WTC11 (cell line): ENCODE measurements around the gene PPP2R5E. TPM values are rescaled to one million over a fixed set of nuclear protein-coding genes. Genes with fewer than 3 reads are reported as not detected.

ENCODE experiments used
- ARID4B ChIP-seq: sonication (generic); formaldehyde crosslinking; IDR thresholded peaks from 2 replicates; pipeline ENCODE4 v1.8.0; 2023; ENCODE audit warnings: missing genetic modification reagents, mild to moderate bottlenecking, borderline replicate concordance
- CREB1 ChIP-seq: sonication (generic); formaldehyde crosslinking; IDR thresholded peaks from 2 replicates; pipeline ENCODE4 v1.8.0; 2023; ENCODE audit warnings: mild to moderate bottlenecking, missing genetic modification reagents
- EMX1 ChIP-seq: fragments of 250-450 bp; sonication (Bioruptor Pico); IDR thresholded peaks from 2 replicates; pipeline ENCODE4 v1.8.0; 2021; ENCODE audit warnings: mild to moderate bottlenecking
- ESRRA ChIP-seq: sonication (generic); formaldehyde crosslinking; IDR thresholded peaks from 2 replicates; pipeline ENCODE4 v1.8.1; 2022; ENCODE audit warnings: mild to moderate bottlenecking, missing genetic modification reagents, borderline replicate concordance
- FOXK1 ChIP-seq: sonication (generic); formaldehyde crosslinking; IDR thresholded peaks from 2 replicates; pipeline ENCODE4 v1.8.0; 2022; ENCODE audit warnings: mild to moderate bottlenecking, moderate library complexity, missing genetic modification reagents
- FOXP1 ChIP-seq: sonication (generic); formaldehyde crosslinking; IDR thresholded peaks from 2 replicates; pipeline ENCODE4 v1.8.0; 2022; ENCODE audit warnings: missing genetic modification reagents, mild to moderate bottlenecking, moderate library complexity, borderline replicate concordance
- NR3C1 ChIP-seq: sonication (generic); formaldehyde crosslinking; conservative IDR thresholded peaks from 2 replicates; pipeline ENCODE4 v1.8.1; 2023; ENCODE audit warnings: low read depth, mild to moderate bottlenecking, missing genetic modification reagents
- OVOL2 ChIP-seq: fragments of 250-450 bp; sonication (Bioruptor Pico); IDR thresholded peaks from 2 replicates; pipeline ENCODE4 v1.9.0; 2021; ENCODE audit warnings: mild to moderate bottlenecking, borderline replicate concordance
- SOX15 ChIP-seq: fragments of 250-450 bp; sonication (Bioruptor Pico); IDR thresholded peaks from 2 replicates; pipeline ENCODE4 v1.9.0; 2021; ENCODE audit warnings: mild to moderate bottlenecking
- USF1 ChIP-seq: sonication (generic); formaldehyde crosslinking; IDR thresholded peaks from 2 replicates; pipeline ENCODE4 v1.8.0; 2022; ENCODE audit warnings: mild to moderate bottlenecking, missing genetic modification reagents
- ZNF121 ChIP-seq: sonication (generic); formaldehyde crosslinking; IDR thresholded peaks from 2 replicates; pipeline ENCODE4 v1.8.0; 2023; ENCODE audit warnings: missing genetic modification reagents
- total RNA-seq: library from RNA; stranded (reverse); gene quantifications from 3 replicates; pipeline ENCODE4 v1.2.3, GENCODE V29; 2021

PPP2R5E gene
- total RNA-seq, 1 experiment from 2014 or later, result 59.0 TPM

GRCh38 chr14:63322472-63322871, 220.7 kb downstream of the PPP2R5E start (continued):
- no peak for TF ChIP-seq ARID4B (CRISPR knock-in tag)
- TF ChIP-seq NR3C1, result no peak
- no peak for TF ChIP-seq FOXP1 (CRISPR knock-in tag)
- TF ChIP-seq CREB1, result no peak
- TF ChIP-seq FOXK1 (CRISPR knock-in tag), result no peak
- TF ChIP-seq OVOL2 (CRISPR knock-in tag), result no peak
- no peak for TF ChIP-seq ESRRA (CRISPR knock-in tag)
- no peak for TF ChIP-seq SOX15 (CRISPR knock-in tag)
- no peak for TF ChIP-seq EMX1
- TF ChIP-seq ZNF121, result no peak
- TF ChIP-seq USF1 (CRISPR knock-in tag), result no peak

Other genes starting within 250 kb of the PPP2R5E start
- not detected in 3 replicates for gene GPHB5, start 224.4 kb downstream of the PPP2R5E start, total RNA-seq
- 27.2 to 28.9 TPM (median 27.5 TPM) in 3 replicates for gene WDR89, start 98.5 kb upstream of the PPP2R5E start, total RNA-seq
- 8.0 to 8.5 TPM (median 8.5 TPM) in 3 replicates for gene SGPP1, start 184.7 kb upstream of the PPP2R5E start, total RNA-seq